DMS114 treated with DMSO at 0.1 percent for 48 hours (cell line): ENCODE results near the gene SLC35G2.
"Not testable (repeated sequence)": the region's sequence is repeated elsewhere in the genome, so short reads cannot be mapped to it uniquely, and the experiment has no call there.

Experiments
- DNase-seq: peaks from one replicate; lab custom pipeline; 2025; ENCODE audit not compliant: unreplicated experiment; lab: John Stamatoyannopoulos, UW

Gene SLC35G2

GRCh38 chr3:136818769-136819391 is at the start of gene SLC35G2:
SLC35G2 (plus strand) TSS chr3:136819126; CDS start chr3:136854461, 35,335 bp downstream.
- DNase-seq: peak; percentile 47

- DNase-seq: no peak
These were observed 46.2 kb upstream of the SLC35G2 start for GRCh38 chr3:136772709-136773108.

- DNase-seq: no peak
These were observed 40.1 kb upstream of the SLC35G2 start for GRCh38 chr3:136778865-136779264.

DNA sequence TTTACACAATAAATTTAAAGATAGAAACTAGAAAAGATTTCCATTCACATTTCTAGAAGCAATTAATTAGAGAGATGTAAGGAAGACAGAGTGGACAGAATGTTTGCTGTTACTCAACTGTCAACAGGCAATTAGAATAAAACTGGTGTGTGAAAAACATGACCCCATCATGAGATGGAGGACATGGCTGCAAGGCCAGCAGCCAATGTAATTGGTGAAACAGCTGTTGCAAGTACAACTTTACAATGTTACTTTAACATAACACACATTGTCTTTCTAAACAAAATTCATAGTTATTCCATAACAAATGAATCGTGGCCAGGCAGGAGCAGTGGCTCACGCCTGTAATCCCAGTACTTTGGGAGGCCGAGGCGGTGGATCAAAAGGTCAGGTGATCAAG is 38.2 kb upstream of the SLC35G2 start:
- DNase-seq: no peak

GRCh38 chr3:136783708-136784191 is 35.2 kb upstream of the SLC35G2 start:
- no peak for DNase-seq

DNA sequence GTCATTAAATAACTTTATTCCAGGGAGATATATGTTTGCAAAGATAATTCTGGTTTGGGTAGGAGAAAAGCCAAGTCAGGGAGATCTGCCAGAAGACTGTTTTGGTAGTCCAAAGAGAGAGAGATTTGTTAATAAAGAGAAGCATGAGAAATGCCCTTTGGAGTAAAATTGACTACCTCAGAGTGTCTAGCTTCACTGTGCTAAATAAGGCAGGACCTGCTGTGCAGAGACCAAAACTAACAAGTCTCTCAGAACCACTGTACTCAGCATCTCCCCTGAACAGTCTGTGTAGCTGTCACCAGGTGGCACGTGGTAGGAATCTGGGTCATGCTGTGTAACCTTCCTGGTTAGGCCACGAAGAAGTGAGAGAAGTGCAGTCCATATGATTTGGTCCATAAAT is 31.6 kb upstream of the SLC35G2 start:
- DNase-seq: no peak

- DNase-seq: no peak
These were observed 30.8 kb upstream of the SLC35G2 start for GRCh38 chr3:136788154-136788553.

GRCh38 chr3:136789976-136790375 is 28.9 kb upstream of the SLC35G2 start:
- DNase-seq: no peak

GRCh38 chr3:136790786-136791185 is 28.1 kb upstream of the SLC35G2 start:
- no peak for DNase-seq

DNA sequence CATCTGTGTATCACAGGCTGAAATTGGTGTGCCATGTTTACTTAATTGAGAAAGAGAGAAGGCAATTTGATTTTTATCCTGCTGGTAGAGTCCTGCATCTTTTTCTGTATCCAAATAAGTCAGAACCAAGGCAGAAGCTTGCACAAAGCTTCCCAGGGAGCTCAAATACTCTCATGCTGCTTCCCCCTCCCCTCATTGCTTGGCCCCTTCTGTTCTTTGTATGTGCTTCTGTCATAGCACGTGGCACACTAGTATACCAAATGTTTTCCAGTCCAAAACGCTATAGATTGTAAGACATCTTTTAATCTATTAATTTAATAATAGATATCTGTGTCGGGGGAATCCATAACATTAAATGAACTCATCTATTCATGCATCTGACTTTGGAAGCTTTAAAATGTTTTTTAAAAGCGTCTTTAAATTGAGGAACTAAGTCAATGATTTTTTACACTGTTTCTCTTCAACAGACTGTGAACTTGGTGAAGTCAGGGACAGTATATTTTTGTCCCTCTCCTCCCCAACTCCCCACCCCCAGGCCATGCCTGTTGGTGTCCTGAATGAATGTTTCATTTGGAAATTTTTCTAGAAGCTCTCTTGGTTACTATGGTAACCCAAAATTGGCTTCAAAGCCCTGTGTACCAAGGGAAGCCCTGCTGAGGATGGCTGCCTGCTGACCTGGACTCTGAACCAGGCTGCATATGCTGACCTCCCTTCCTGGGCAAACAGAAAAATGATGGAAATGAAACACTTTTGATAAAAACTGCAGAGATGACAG is 26.2 kb upstream of the SLC35G2 start:
- DNase-seq: no peak

DNA sequence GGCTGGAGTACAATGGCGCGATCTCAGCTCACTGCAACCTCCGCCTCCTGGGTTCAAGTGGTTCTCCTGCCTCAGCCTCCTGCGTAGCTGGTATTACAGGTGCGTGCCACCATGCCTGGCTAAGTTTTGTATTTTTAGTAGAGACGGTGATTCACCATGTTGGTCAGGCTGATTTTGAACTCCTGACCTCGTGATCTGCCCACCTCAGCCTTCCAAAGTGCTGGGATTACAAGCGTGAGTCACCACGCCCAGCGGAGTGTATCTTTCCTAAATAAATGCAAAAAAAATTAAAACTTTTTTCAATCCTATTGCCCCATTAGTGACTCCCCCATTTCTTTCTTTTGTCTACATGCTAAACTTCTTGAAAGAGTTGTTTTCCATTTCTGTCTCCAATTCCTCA is 17.8 kb upstream of the SLC35G2 start:
- DNase-seq: not testable (repeated sequence)

DNA sequence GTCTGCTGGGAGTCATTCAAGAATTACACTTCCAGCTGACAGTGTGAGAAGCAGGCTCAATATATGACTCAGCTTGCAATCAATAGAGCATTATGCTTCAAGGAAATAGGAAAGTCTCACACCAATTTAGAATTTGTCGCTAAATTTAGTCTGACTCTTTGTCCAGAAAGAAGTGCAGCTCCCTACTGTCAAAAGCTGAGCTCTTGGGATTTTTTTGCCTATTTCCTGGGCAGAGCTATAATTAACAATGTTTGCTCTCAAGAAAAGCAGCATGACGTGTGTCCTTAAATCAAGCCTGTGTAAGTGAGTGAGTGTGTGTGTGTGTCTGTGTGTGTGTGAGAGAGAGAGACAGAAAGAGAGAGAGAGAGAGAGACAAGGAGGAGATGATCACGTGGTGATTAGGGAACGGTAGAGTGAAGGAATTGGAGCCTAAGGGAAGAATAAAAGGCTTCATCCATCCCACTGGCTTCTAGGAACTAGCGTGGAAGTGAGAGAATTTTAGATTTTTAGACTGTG is 16.4 kb upstream of the SLC35G2 start:
- DNase-seq: no peak

DNA sequence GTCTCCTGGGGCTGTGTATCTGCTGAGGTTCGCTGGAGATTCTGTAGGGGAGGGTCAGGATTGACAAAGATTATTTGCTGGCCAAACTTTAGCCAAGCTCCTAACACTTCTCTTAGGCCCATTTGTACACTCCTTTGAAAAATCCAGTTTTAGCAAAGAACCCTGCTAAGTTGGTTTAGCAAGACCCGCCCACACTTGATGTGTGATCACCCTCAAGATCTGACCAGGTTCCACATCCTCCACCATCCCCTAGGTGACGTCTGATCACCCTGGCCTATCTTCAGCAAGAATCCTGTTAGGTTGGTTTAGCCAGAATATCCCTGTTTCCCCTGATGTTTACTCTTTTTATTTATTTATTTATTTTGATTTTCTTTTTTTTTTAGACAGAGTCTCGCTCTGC is 14.8 kb upstream of the SLC35G2 start:
- no peak for DNase-seq

GRCh38 chr3:136804813-136805212 is 14.1 kb upstream of the SLC35G2 start:
- no peak for DNase-seq

DNA sequence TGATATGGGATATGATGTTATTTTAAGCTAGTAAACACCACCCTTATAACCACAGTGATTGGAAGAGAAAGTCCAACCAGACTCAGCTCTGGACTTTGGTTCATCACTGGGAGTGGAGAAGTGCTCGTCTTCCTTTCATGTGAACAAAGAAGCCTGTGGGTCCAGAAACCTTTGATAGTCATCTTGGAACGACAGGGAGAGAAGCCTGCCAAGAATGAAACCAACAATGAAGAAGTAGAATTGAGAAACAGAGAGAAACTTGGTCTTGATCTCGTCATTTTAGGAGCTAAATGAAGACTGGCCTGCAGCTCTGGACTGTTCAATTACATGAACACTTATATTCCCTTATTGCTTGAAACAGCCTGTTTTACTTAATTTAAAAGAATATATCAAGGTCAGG is 13.1 kb upstream of the SLC35G2 start:
- no peak for DNase-seq

GRCh38 chr3:136811701-136812100 is 7.2 kb upstream of the SLC35G2 start:
- no peak for DNase-seq

DNA sequence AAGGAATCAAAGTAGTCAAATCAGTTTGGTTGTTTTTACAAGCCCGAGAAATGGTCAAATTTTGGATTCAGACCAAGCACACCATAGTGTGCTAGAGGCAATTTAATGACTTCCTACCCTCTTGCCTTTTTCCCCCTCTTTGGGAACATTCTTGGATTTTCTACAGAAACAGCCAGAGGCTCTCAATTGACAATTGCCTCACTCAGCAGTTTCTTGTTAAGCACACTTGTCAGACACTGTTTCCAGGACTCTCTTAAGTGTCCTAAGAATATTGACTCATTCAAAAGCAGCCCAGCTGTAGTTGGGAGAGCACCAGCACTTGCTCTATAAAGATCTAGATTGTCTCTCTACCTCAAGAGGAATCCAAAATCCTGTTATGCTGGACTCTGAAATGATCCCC is 1.5 kb upstream of the SLC35G2 start:
- no peak for DNase-seq

- no peak for DNase-seq
These were observed 646 bp upstream of the SLC35G2 start for GRCh38 chr3:136818191-136818768.

- DNase-seq: peak; percentile 27
These were observed 435 bp downstream of the SLC35G2 start for GRCh38 chr3:136819392-136819730.

DNA sequence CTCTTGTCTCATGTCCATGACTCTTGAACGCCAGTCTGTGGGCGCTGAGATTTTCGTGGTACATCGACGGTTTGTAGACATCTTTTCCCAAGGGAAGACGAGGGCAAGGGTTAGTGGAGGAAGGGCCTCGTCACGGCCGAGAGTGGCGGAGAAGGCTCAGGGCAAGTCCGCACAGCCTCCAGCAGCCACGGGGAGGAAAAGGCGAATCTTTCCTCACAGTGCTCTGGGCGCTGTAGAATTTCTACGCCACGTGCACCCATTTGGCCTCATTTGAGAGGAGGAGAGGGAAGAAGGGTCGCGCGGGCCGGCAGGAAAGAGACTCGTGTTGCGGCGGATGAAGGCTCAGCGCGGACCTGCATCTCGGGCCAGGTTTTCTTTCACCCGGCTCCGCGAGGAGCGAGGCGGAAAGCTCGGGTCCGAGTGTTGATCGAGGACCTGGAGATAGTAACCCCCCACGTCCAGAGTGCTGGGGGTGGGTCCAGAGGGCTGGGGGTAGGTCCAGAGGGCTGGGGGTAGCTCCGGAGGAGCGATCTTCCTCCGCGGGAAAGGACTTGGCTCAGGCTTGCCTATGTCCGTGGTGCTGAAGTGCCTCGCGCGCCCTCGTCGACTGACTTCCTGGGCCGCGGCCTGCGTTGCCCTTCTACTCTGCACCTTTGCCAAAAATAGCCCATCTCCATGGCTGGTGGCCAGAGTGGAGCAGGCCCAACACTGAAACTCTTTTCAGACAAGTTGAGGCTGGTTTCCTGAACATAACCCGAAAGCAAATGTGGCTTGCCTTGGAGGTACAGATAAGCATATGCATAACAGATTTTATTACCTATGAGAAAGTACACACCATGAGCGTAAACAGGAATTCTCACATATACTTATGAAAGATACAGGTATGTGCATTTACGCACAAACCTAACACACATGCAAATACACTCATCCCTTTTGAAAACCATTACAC is 1.1 kb downstream of the SLC35G2 start:
- peak; percentile 25 for DNase-seq

DNA sequence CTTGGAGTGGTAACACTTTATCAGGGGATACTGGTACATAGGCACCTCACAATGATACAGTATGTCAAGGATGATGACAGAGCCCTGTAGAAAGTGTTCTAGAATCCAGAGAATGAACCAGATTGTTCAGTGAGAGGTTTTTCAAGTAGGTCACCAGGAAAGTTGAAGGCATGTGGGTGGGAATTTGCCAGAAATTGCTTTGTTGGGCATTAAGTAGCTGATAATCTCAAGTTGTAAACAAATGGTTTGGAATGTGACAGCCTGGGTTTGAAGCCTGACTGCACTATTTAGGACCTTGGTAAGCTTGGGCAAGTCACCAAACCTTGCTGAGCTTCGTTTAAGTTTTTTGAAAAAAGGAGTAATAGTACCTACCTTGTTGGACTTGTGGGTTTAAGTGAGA is 12.5 kb downstream of the SLC35G2 start:
- no peak for DNase-seq
